OCI-LY3 (cell line): ENCODE data around the gene SFPQ.
"Not testable (repeated sequence)": the region's sequence is repeated elsewhere in the genome, so short reads cannot be mapped to it uniquely, and the experiment has no call there.

Experiments used
- EZH2phosphoT487 ChIP-seq: fragments of 200-600 bp; shearing (Covaris generic); IDR thresholded peaks from 2 replicates; pipeline ENCODE4 v1.6.1; 2018; ENCODE audit warnings: antibody characterized with exemption, mixed run types, low read depth
- TF ChIP-seq, protein P1 (sequence below): fragments of 200-600, 300-600 bp; sonication (generic); IDR thresholded peaks from 2 replicates; pipeline ENCODE4 v1.5.1; 2014; ENCODE audit warnings: antibody characterized with exemption, low read length, low read depth

DNA sequence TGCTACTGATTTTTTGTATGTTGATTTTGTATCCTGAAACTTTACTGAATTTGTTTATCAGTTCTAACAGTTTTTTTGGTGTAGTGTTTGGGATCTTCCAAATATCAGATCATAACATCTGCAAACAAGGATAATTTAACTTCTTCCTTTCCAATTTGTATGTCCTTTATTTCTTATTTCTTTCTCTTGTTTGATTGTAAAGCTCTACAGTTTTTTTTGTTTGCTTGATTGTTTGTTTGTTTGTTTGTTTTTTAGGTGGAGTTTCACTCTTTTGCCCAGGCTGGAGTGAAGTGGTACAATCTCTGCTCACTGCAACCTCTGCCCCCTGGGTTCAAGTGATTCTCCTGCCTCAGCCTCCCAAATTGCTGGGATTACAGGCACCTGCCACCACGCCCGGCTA lies 43.8 kb upstream of the SFPQ start:
- TF ChIP-seq, protein P1, sequence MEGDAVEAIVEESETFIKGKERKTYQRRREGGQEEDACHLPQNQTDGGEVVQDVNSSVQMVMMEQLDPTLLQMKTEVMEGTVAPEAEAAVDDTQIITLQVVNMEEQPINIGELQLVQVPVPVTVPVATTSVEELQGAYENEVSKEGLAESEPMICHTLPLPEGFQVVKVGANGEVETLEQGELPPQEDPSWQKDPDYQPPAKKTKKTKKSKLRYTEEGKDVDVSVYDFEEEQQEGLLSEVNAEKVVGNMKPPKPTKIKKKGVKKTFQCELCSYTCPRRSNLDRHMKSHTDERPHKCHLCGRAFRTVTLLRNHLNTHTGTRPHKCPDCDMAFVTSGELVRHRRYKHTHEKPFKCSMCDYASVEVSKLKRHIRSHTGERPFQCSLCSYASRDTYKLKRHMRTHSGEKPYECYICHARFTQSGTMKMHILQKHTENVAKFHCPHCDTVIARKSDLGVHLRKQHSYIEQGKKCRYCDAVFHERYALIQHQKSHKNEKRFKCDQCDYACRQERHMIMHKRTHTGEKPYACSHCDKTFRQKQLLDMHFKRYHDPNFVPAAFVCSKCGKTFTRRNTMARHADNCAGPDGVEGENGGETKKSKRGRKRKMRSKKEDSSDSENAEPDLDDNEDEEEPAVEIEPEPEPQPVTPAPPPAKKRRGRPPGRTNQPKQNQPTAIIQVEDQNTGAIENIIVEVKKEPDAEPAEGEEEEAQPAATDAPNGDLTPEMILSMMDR: not testable (repeated sequence)
- TF ChIP-seq EZH2phosphoT487: not testable (repeated sequence)
